IMR-90 (cell line): ENCODE results near the gene HYDIN.
"Not testable (repeated sequence)": the region's sequence is repeated elsewhere in the genome, so short reads cannot be mapped to it uniquely, and the experiment has no call there.

Experiments
- CEBPB ChIP-seq: IDR thresholded peaks from 2 replicates; pipeline ENCODE4 v1.6.1; 2012; ENCODE audit warnings: low read depth, low read length, improper control_type of control experiment
- CHD1 ChIP-seq: IDR thresholded peaks from 2 replicates; pipeline ENCODE4 v1.6.1; 2012; ENCODE audit warnings: low read depth, low read length, improper control_type of control experiment
- FOS ChIP-seq: fragments of 150-350 bp; IDR thresholded peaks from 2 replicates; pipeline ENCODE4 v1.6.1; 2016; ENCODE audit warnings: low read depth, low read length
- MAFK ChIP-seq: IDR thresholded peaks from 2 replicates; pipeline ENCODE4 v1.6.1; 2012; ENCODE audit warnings: low read depth, low read length, improper control_type of control experiment
- MXI1 ChIP-seq: IDR thresholded peaks from 2 replicates; pipeline ENCODE4 v1.6.1; 2012; ENCODE audit warnings: low read depth, mild to moderate bottlenecking, low read length, moderate library complexity, borderline replicate concordance
- POLR2A ChIP-seq: IDR thresholded peaks from 2 replicates; pipeline ENCODE4 v1.6.1; 2012; ENCODE audit warnings: mild to moderate bottlenecking, low read depth, low read length
- RCOR1 ChIP-seq: IDR thresholded peaks from 2 replicates; pipeline ENCODE4 v1.6.1; 2012; ENCODE audit warnings: mild to moderate bottlenecking, low read length, improper control_type of control experiment; ENCODE audit not compliant: insufficient replicate concordance
- RFX5 ChIP-seq: IDR thresholded peaks from 2 replicates; pipeline ENCODE4 v1.8.0; 2012; ENCODE audit warnings: low read depth, mild to moderate bottlenecking, low read length, moderate library complexity
- SMC3 ChIP-seq: fragments of 150-350 bp; IDR thresholded peaks from 2 replicates; pipeline ENCODE4 v1.6.1; 2016; ENCODE audit warnings: low read depth, mild to moderate bottlenecking, antibody characterized with exemption, low read length, moderate library complexity
- TF ChIP-seq, protein P1 (sequence below): conservative IDR thresholded peaks from 2 replicates; pipeline ENCODE4 v1.5.1; 2012; ENCODE audit warnings: mild to moderate bottlenecking, low read depth, low read length, improper control_type of control experiment
- TF ChIP-seq, protein P2 (sequence below): fragments of 150-350 bp; IDR thresholded peaks from 2 replicates; pipeline ENCODE4 v1.6.1; 2017; ENCODE audit warnings: mild to moderate bottlenecking, antibody characterized with exemption, low read length, low read depth

DNA sequence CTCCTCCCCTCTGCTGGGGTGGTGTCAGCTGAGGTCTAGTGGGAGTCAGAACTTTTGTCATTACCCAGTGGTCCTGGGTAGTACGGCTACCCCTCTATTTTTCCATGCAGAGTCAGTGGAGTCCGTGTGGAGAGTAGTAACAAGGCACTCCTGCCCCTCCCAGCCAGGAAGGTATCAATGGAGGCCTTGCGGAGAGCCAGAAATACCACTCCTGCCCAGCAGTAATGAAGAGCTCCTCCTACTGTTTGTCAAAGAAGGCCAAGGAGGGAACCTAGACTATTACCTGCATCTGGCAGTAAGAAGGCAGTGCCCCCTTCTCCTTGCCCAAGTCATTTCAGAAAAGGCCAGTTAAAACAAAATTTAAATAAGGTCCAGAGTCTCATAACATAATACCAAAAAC lies 262.2 kb downstream of the HYDIN start:
- TF ChIP-seq POLR2A, RCOR1, SMC3, MAFK, CEBPB, RFX5, MXI1, FOS, CHD1: not testable (repeated sequence)
- TF ChIP-seq, protein P1, sequence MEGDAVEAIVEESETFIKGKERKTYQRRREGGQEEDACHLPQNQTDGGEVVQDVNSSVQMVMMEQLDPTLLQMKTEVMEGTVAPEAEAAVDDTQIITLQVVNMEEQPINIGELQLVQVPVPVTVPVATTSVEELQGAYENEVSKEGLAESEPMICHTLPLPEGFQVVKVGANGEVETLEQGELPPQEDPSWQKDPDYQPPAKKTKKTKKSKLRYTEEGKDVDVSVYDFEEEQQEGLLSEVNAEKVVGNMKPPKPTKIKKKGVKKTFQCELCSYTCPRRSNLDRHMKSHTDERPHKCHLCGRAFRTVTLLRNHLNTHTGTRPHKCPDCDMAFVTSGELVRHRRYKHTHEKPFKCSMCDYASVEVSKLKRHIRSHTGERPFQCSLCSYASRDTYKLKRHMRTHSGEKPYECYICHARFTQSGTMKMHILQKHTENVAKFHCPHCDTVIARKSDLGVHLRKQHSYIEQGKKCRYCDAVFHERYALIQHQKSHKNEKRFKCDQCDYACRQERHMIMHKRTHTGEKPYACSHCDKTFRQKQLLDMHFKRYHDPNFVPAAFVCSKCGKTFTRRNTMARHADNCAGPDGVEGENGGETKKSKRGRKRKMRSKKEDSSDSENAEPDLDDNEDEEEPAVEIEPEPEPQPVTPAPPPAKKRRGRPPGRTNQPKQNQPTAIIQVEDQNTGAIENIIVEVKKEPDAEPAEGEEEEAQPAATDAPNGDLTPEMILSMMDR: not testable (repeated sequence)
- TF ChIP-seq, protein P2, sequence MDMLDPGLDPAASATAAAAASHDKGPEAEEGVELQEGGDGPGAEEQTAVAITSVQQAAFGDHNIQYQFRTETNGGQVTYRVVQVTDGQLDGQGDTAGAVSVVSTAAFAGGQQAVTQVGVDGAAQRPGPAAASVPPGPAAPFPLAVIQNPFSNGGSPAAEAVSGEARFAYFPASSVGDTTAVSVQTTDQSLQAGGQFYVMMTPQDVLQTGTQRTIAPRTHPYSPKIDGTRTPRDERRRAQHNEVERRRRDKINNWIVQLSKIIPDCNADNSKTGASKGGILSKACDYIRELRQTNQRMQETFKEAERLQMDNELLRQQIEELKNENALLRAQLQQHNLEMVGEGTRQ: not testable (repeated sequence)
